Smooth muscle cell (in vitro differentiated cells): ENCODE measurements around the gene CEP20. TPM values are rescaled to one million over a fixed set of nuclear protein-coding genes. Genes with fewer than 3 reads are reported as not detected.

Experiments
- DNase-seq: peaks from one replicate; lab custom pipeline; 2025; ENCODE audit not compliant: unreplicated experiment; lab: John Stamatoyannopoulos, UW
- H2AFZ ChIP-seq: fragments of 200-600 bp; sonication (generic); 2 replicates; pipeline ENCODE4 v1.6.0; 2016; ENCODE audit warnings: antibody characterized with exemption, low read depth, mild to moderate bottlenecking
- H3F3A ChIP-seq: fragments of 200-600 bp; sonication (generic); 2 replicates; pipeline ENCODE4 v1.6.0; 2017; ENCODE audit warnings: antibody characterized with exemption, low read depth
- H3K27ac ChIP-seq: fragments of 200-600 bp; sonication (generic); 2 replicates; pipeline ENCODE4 v1.5.1; 2016; ENCODE audit warnings: low read depth, mild to moderate bottlenecking
- H3K27me3 ChIP-seq: fragments of 200-600 bp; sonication (generic); 2 replicates; pipeline ENCODE4 v1.6.1; 2016; ENCODE audit warnings: low read depth, mild to moderate bottlenecking
- H3K36me3 ChIP-seq: fragments of 200-600 bp; sonication (generic); 2 replicates; pipeline ENCODE4 v1.5.1; 2016; ENCODE audit warnings: low read depth
- H3K4me1 ChIP-seq: fragments of 200-600 bp; sonication (generic); 2 replicates; pipeline ENCODE4 v1.5.1; 2016; ENCODE audit warnings: low read depth
- H3K4me2 ChIP-seq: fragments of 200-600 bp; sonication (generic); 2 replicates; pipeline ENCODE4 v1.6.0; 2016; ENCODE audit warnings: mild to moderate bottlenecking
- H3K4me3 ChIP-seq: fragments of 200-600 bp; sonication (generic); 2 replicates; pipeline ENCODE4 v1.5.1; 2016; ENCODE audit warnings: mild to moderate bottlenecking
- H3K79me2 ChIP-seq: fragments of 200-600 bp; sonication (generic); 2 replicates; pipeline ENCODE4 v1.6.0; 2016; ENCODE audit warnings: low read depth, mild to moderate bottlenecking
- H3K9ac ChIP-seq: fragments of 200-600 bp; sonication (generic); 2 replicates; pipeline ENCODE4 v1.6.0; 2016; ENCODE audit warnings: low read depth
- H3K9me3 ChIP-seq: fragments of 200-600 bp; sonication (generic); replicated peaks from 2 replicates; pipeline ENCODE4 v1.5.1; 2016; ENCODE audit warnings: low read depth
- H4K20me1 ChIP-seq: fragments of 200-600 bp; sonication (generic); 2 replicates; pipeline ENCODE4 v1.6.0; 2016; ENCODE audit warnings: low read depth
- WGBS: methylation state at CpG from one replicate; pipeline ENCODE4 v1.1.7; 2016; ENCODE audit warnings: low lambda C conversion rate; 5-methylcytosine and 5-hydroxymethylcytosine counted together
- polyA plus RNA-seq: library from polyadenylated mRNA; unstranded; fragments of >200 nt; fragmentation: Nextera tagmentation; extraction: Ambion mirVana; gene quantifications from 2 replicates; pipeline ENCODE4 v1.2.1, GENCODE V29; 2016
- total RNA-seq: library from RNA; depleted of rRNA; stranded (reverse); fragments of >200 nt; gene quantifications from 2 replicates; pipeline ENCODE4 v1.2.3, GENCODE V29; 2014
- TF ChIP-seq, protein P1 (sequence below): fragments of 200-600 bp; sonication (generic); IDR thresholded peaks from 2 replicates; pipeline ENCODE4 v1.5.1; 2017; ENCODE audit warnings: borderline replicate concordance, mild to moderate bottlenecking, antibody characterized with exemption; ENCODE audit not compliant: insufficient read depth, poor library complexity, severe bottlenecking

Gene CEP20
- total and polyA plus RNA-seq, 2 experiments from 2014 or later = 29.0 to 38.4 TPM

DNA sequence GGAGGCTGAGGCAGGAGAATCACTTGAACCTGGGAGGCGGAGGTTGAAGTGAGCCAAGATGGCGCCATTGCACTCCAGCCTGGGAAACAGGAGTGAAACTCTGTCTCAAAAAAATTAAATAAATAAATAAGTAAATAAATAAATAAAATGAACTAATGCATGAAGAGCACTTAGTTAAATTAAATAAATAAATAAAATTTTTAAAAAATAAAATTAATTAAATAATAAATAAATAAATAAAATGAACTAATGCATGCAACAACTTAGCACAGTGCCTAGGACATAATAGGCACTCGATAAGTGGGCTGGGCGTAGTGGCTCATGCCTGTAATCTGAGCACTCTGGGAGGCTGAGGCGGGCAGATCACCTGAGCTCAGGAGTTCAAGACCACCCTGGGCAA lies 15.6 kb upstream of the CEP20 start:
- H3K79me2 ChIP-seq = no peaks in the 10 kb centered on the region
- no peaks in the 10 kb centered on the region for H3K27me3 ChIP-seq
- no peaks in the 10 kb centered on the region for H3K9me3 ChIP-seq
- WGBS = 97% methylated on average over 5 of the region's 5 CpGs
- no peaks in the 10 kb centered on the region for H3K36me3 ChIP-seq
- TF ChIP-seq, protein P1, sequence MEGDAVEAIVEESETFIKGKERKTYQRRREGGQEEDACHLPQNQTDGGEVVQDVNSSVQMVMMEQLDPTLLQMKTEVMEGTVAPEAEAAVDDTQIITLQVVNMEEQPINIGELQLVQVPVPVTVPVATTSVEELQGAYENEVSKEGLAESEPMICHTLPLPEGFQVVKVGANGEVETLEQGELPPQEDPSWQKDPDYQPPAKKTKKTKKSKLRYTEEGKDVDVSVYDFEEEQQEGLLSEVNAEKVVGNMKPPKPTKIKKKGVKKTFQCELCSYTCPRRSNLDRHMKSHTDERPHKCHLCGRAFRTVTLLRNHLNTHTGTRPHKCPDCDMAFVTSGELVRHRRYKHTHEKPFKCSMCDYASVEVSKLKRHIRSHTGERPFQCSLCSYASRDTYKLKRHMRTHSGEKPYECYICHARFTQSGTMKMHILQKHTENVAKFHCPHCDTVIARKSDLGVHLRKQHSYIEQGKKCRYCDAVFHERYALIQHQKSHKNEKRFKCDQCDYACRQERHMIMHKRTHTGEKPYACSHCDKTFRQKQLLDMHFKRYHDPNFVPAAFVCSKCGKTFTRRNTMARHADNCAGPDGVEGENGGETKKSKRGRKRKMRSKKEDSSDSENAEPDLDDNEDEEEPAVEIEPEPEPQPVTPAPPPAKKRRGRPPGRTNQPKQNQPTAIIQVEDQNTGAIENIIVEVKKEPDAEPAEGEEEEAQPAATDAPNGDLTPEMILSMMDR = no peak
- no peaks in the 10 kb centered on the region for H3K4me1 ChIP-seq
- no peak for DNase-seq
- H3F3A ChIP-seq = no peaks in the 10 kb centered on the region
- no peak overlapping the region for H3K9ac ChIP-seq
- no peaks in the 10 kb centered on the region for H4K20me1 ChIP-seq
- no peak overlapping the region for H3K27ac ChIP-seq
- no peak overlapping the region for H3K4me3 ChIP-seq
- H3K4me2 ChIP-seq = no peak overlapping the region
- no peak overlapping the region for H2AFZ ChIP-seq

DNA sequence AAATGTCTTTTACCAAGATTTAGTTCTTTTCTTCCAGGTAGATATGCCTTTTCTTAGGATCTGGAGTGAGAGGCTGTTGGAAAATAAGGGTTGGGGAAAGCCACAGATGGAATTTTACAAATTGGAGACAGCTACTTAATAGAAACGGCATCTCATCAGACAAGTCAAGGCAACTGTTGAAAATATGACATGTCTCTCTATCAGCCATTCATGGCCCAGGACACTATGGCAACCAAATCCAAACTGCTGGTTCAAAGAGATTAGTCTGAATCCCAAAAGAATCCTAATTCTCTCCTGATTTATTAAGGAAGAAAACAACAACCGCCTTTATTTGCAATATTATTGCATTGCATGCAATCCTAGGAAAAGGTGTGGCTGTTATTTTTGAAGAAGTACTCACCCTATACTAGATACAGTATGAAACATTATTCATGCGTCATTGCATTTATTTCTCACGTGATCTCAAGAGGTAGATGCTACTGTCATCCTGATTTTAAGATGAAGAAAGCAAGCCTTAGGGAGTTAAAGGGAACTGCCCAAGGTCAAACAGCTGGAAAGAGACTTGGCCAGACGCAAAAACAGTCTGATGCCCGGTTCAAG lies 12.6 kb upstream of the CEP20 start:
- DNase-seq = no peak
- Histone ChIP-seq H3K4me3 (no peak overlapping the region), H4K20me1 (no peaks in the 10 kb centered on the region), H3F3A (no peaks in the 10 kb centered on the region), H3K4me2 (no peak overlapping the region), H3K4me1 (no peaks in the 10 kb centered on the region), H2AFZ (no peak overlapping the region), H3K9me3 (no peaks in the 10 kb centered on the region), H3K27ac (no peak overlapping the region), H3K79me2 (no peaks in the 10 kb centered on the region), H3K9ac (no peak overlapping the region), H3K36me3 (no peaks in the 10 kb centered on the region), H3K27me3 (no peaks in the 10 kb centered on the region)
- WGBS = 87% methylated on average over 6 of the region's 6 CpGs
- TF ChIP-seq, protein P1 = no peak

DNA sequence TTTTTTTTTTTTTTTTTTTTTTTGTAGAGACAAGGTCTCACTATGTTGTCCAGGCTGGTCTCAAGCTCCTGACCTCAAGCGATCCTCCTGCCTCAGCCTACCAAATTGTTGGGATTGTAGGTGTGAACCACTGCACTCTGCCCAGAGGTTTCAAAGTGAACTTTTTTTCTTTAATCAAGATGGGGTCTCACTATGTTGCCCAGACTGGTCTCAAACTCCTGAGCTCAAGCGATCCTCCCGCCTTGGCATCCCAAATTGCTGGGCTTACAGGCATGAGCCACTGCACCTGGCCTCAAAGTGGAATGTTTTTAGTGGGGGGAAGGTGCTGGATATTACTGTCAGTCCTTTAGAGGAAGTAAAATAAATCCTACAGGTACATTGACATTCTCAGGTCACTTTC lies 12.0 kb upstream of the CEP20 start:
- no peak for DNase-seq

More for the DNA sequence above, 12.0 kb upstream of the CEP20 start:
- H3K4me2 ChIP-seq = no peak overlapping the region
- H3K4me1 ChIP-seq = no peaks in the 10 kb centered on the region
- no peak overlapping the region for H3K9ac ChIP-seq
- no peaks in the 10 kb centered on the region for H3K36me3 ChIP-seq
- H3K79me2 ChIP-seq = no peaks in the 10 kb centered on the region
- H3K9me3 ChIP-seq = no peaks in the 10 kb centered on the region
- H3F3A ChIP-seq = no peaks in the 10 kb centered on the region
- H3K27me3 ChIP-seq = no peaks in the 10 kb centered on the region
- TF ChIP-seq, protein P1 = no peak
- H2AFZ ChIP-seq = no peak overlapping the region
- no peaks in the 10 kb centered on the region for H4K20me1 ChIP-seq
- WGBS = 98% methylated on average over 3 of the region's 3 CpGs
- no peak overlapping the region for H3K4me3 ChIP-seq
- no peak overlapping the region for H3K27ac ChIP-seq
